Esophagus (tissue), 2 donors: ENCODE data around the gene RBMS3. TPM values are rescaled to one million over a fixed set of nuclear protein-coding genes. Genes with fewer than 3 reads are reported as not detected.

Source experiments
- H3K27ac ChIP-seq, 2 donors: one replicate each; pipeline ENCODE4 v1.5.1; 2013; ENCODE audit warnings: low read depth in 2 of 2, mild to moderate bottlenecking in 2 of 2, inconsistent platforms in 1 of 2, low read length in 1 of 2, moderate library complexity in 1 of 2
- H3K27me3 ChIP-seq, 2 donors: one replicate each; pipeline ENCODE4 v1.6.1; 2013; ENCODE audit warnings: low read length in 2 of 2, control low read depth in 1 of 2, mild to moderate bottlenecking in 1 of 2; ENCODE audit not compliant: insufficient read depth in 2 of 2, control insufficient read depth in 1 of 2
- H3K36me3 ChIP-seq, 2 donors: one replicate each; pipeline ENCODE4 v1.6.1; 2013; ENCODE audit warnings: low read length in 1 of 2; ENCODE audit not compliant: control insufficient read depth in 2 of 2, insufficient read depth in 2 of 2
- H3K4me1 ChIP-seq, 2 donors: one replicate each; pipeline ENCODE4 v1.6.1; 2013; ENCODE audit warnings: low read length in 1 of 2; ENCODE audit not compliant: control insufficient read depth in 2 of 2, insufficient read depth in 2 of 2
- H3K4me3 ChIP-seq, 2 donors: one replicate each; pipeline ENCODE4 v1.5.1; 2013; ENCODE audit warnings: low read length in 2 of 2, mild to moderate bottlenecking in 2 of 2, low read depth in 1 of 2, moderate library complexity in 1 of 2
- H3K9me3 ChIP-seq, 2 donors: one replicate each; pipeline ENCODE4 v1.6.1; 2013; ENCODE audit warnings: mild to moderate bottlenecking in 2 of 2, low read depth in 1 of 2, low read length in 1 of 2, moderate library complexity in 1 of 2; ENCODE audit not compliant: control insufficient read depth in 2 of 2, insufficient read depth in 1 of 2
- WGBS, 2 donors: extraction: QIAGEN DNeasy Blood & Tissue Kit; methylation state at CpG; one replicate each; pipeline ENCODE4 v1.1.7; 2013; 5-methylcytosine and 5-hydroxymethylcytosine counted together
- polyA plus RNA-seq, 2 donors: library from polyadenylated mRNA; stranded (reverse); fragments of 200-250 nt; gene quantifications; one replicate each; pipeline ENCODE4 v1.2.3, GENCODE V29; 2013
- donor health status: healthy with polysubstance abuse.
- donor health status: Bipolar disorder and iron deficiency.

RBMS3 gene
- polyA plus RNA-seq, 2 donors: 1.1 to 1.7 TPM

DNA sequence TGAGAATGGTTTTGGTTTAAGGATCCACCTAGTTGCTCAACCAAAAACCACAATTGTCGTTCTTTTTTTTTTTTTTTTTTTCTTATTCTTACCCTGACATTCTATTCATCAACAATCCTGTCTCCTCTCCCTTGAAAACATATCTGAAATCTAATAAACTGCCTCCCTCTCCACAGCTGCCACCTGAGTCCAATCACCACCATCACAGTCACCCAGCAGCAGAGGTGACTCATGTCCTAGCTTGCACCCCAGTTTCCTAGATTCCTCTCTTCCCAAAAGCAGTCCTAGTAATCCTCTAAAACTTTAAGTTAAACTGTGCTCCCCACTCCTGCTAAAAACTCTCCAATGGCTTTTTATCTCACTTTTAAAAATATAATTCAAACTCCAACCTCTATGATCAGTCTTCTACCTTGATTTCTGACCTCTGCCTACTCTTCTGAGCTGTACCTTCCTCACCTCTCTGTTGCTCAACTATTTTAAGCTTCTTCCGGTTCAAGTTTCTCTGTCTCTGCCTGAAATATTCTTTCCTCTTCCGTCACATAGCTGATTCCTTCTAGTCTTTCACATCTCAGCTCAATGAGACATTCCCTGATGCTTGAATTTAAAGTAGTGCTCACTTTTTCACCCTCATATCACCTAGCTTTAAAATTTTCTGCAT, 33.7 kb upstream of the RBMS3 start:
- Histone ChIP-seq H3K4me1 (no peaks in the 10 kb centered on the region), H3K36me3 (no peaks in the 10 kb centered on the region), H3K9me3 (no peaks in the 10 kb centered on the region), H3K4me3 (no peak overlapping the region), H3K27ac (no peak overlapping the region), H3K27me3 (no peaks in the 10 kb centered on the region)
- WGBS, 2 donors: 87 to 93% methylated on average over 3 of the region's 3 CpGs

DNA sequence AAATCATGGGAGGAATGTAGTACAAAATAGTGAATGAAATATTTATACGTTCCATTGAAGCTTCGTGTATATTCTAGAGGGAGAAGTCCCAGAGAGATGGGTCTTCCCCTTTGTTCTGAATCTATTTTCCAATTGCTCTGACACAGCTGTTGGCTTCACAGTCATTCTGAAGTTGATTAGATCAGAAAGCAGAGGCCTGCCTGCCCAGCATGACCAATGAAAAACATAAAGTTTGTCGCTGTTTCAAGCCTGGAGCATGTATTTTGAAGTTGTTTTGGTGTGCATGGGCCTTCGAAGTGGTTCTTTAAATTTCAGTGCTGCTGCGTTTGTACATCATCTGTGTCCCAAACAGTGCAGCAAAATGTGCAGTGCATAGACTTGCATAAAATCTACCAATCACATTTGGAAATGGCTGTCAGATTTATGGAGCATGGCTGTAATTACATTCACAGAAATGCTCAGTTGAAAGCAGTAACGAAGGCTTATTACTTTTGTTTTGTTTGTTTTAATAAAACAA, 31.0 kb upstream of the RBMS3 start:
- Histone ChIP-seq H3K27me3 (no peaks in the 10 kb centered on the region), H3K27ac (no peak overlapping the region), H3K4me3 (no peak overlapping the region), H3K9me3 (no peaks in the 10 kb centered on the region), H3K4me1 (no peaks in the 10 kb centered on the region), H3K36me3 (no peaks in the 10 kb centered on the region)
- 87 to 90% methylated on average over 6 of the region's 6 CpGs for WGBS, 2 donors

DNA sequence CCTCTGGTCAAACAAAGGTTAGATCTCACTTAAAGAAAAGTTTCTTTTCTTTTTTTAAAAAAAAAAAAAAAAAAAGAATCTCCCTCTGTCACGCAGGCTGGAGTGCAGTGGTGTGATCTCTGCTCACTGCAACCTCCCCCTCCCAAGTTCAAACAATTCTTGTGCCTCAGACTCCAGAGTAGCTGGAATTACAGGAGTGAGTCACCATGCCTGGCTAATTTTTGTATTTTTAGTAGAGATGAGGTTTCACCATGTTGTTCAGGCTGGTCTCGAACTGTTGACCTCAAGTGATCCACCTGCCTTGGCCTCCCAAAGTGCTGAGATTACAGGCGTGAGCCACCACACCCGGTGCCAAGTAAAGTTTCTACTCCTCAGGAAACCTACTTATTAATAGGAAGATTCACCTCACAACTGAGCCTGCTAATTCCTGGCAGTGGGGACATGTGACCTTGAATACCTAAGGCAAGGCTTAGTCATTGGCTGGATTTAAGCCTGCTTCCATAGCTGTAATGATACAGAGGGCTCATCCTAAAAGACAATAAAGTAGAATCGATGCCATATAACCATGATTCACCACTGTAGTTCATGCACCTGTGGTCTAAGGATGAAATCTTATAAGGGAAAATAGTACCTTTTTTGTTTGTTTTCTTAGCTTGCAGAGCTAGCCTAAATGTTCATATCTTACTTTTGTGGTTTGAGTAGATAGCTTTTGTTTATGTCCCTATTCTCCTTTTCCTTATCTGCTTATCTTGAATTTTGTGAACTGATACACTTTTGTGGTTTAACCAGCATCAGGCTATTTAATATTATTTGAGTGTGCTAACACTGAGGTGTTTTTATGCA, 24.8 kb upstream of the RBMS3 start:
- H3K9me3 ChIP-seq: no peaks in the 10 kb centered on the region
- no peak overlapping the region for H3K4me3 ChIP-seq
- no peaks in the 10 kb centered on the region for H3K27me3 ChIP-seq
- no peaks in the 10 kb centered on the region for H3K4me1 ChIP-seq
- H3K36me3 ChIP-seq: no peaks in the 10 kb centered on the region
- WGBS, 2 donors: 76 to 82% methylated on average over 5 of the region's 5 CpGs
- H3K27ac ChIP-seq: no peak overlapping the region

DNA sequence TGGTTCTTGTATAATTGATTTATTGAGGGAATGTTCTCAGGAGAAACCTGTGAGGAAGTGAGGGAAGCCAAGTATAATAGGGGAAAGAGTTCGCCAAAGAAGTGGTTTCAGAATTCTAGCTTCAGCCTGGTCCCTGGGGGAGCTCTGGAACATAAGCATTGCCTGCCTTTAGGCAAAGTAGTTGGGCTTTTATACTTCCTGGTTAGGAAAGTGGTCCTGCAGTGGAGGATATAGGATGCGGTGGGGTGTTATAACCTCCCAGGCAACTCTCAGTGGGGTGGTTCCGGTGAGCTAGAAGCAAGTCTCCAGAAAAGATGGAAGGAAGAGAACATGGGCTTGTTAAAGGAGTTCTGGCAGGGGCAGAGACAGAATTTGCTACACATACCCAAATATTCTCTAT, 22.7 kb upstream of the RBMS3 start:
- Histone ChIP-seq H3K36me3 (no peaks in the 10 kb centered on the region), H3K4me3 (no peak overlapping the region), H3K4me1 (no peaks in the 10 kb centered on the region), H3K27me3 (no peaks in the 10 kb centered on the region), H3K9me3 (no peaks in the 10 kb centered on the region), H3K27ac (no peak overlapping the region)
- WGBS, 2 donors: 95% methylated on average over 3 of the region's 3 CpGs

DNA sequence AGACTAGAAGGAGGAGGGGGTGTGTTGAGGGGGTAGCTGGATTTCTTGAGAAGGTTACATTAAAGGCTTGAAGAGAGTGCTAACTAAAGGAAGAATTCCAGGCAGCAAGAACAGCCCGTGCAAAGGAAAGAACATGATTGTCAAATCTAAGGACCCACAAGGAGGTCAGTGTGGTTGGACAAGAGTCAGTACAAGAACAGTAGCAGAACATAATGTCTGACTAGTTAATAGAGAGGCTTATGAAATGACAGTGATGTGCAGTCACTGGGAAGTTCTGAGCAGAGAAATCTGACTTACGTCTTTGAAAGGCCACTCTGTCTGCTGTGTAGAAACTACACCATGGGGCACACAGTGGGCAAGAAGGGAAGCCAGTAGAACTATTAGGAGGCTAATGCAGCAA, 19.8 kb upstream of the RBMS3 start:
- 87 to 92% methylated on average over 2 of the region's 2 CpGs for WGBS, 2 donors
- Histone ChIP-seq H3K36me3 (no peaks in the 10 kb centered on the region), H3K9me3 (no peaks in the 10 kb centered on the region), H3K4me3 (no peak overlapping the region), H3K27me3 (no peaks in the 10 kb centered on the region), H3K4me1 (no peaks in the 10 kb centered on the region), H3K27ac (no peak overlapping the region)

DNA sequence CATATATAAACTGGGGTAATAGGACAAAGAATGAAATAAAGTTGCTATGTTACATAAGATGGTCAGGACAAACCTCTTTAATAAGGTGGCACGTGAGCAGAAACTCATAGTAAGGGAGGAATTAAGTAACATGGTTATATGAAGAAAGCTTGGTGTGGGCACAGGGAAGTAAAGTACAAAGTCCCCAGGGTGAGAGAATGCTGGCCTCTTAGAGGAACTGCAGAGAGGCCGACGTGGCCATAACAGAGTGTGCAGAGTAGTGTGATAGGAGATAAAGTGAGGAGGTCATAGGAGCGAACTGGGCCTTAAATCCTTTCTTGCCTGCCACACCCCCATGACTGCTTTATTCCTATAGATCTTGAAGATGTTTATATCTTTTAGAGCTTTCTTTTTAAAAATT, 17.4 kb upstream of the RBMS3 start:
- WGBS, 2 donors: 87 to 93% methylated on average over 4 of the region's 4 CpGs

DNA sequence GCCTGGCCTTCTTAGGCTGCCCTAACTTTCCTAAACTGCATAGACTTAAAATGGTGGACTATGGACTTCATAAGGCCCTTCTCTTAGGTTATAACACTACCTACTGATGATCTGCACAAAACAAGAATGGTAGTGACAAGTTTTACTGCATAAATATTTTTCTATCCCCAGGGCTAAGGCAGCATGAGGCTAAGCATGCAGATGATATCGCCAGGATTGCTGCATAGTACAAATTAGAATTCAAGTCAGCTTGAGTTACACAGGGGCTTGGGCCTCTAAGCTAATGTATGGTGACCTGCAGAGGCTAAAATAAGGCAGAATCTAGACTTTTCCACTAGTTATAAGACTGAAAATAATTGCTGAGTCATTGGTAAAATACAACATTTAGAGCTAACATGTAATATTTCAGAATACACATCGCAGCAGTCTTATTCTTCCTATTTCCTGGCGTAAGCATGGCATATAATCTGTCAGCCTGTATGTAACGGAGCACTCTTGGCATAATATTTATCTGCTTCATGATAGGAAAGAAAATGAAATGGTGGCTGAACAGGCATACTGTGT, 15.3 kb upstream of the RBMS3 start:
- Histone ChIP-seq H3K36me3 (no peaks in the 10 kb centered on the region), H3K4me3 (no peak overlapping the region), H3K27me3 (no peaks in the 10 kb centered on the region), H3K9me3 (no peaks in the 10 kb centered on the region), H3K27ac (no peak overlapping the region), H3K4me1 (no peaks in the 10 kb centered on the region)
- WGBS, 2 donors: 92 to 94% methylated on average over 4 of the region's 4 CpGs

More for the DNA sequence above, 17.4 kb upstream of the RBMS3 start:
- no peaks in the 10 kb centered on the region for H3K27me3 ChIP-seq
- H3K36me3 ChIP-seq: no peaks in the 10 kb centered on the region
- no peaks in the 10 kb centered on the region for H3K9me3 ChIP-seq
- no peak overlapping the region for H3K4me3 ChIP-seq
- no peak overlapping the region for H3K27ac ChIP-seq
- no peaks in the 10 kb centered on the region for H3K4me1 ChIP-seq

DNA sequence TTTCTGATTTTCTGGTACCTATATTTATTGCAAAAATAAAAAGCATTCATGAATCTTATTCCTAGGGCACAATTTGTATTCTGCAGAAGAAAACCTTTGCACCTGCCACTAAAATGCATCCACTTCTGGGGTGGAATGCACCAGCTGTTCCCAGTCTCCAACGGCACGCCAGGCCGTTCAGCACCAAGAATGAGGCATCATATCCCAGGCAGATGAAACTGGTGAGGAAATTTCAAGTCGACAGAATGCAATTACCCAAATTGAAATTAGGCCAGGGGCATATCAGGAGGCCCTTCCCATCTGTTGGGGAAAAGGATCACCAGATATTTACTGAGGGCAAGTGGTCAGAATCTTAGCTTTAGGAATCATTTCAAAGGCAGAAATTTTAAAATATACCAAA, 13.6 kb upstream of the RBMS3 start:
- no peaks in the 10 kb centered on the region for H3K4me1 ChIP-seq
- H3K27ac ChIP-seq: no peak overlapping the region
- WGBS, 2 donors: 85 to 86% methylated on average over 4 of the region's 4 CpGs
- H3K27me3 ChIP-seq: no peaks in the 10 kb centered on the region
- no peaks in the 10 kb centered on the region for H3K9me3 ChIP-seq
- H3K4me3 ChIP-seq: no peak overlapping the region
- H3K36me3 ChIP-seq: no peaks in the 10 kb centered on the region

DNA sequence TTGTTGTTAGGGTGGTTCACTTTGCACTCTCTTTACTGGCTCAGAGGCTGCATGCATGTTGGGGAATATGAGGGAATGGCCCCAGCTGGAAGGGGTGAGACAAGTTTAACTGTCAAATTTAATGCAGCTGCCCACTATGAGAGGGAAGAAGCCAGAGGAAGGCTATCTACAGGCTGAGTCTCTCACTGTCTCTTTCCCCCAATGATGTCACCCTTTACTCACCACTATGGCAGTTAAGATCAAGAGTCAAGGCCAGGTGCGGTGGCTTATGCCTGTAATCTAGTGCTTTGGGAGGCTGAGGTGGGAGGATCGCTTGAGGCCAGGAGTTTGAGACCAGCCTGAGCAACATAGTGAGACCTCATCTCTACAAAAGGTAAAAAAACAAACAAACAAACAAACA, 12.2 kb upstream of the RBMS3 start:
- Histone ChIP-seq H3K27me3 (no peaks in the 10 kb centered on the region), H3K36me3 (no peaks in the 10 kb centered on the region), H3K27ac (no peak overlapping the region), H3K9me3 (no peaks in the 10 kb centered on the region), H3K4me3 (no peak overlapping the region), H3K4me1 (no peaks in the 10 kb centered on the region)
- 92 to 95% methylated on average over 2 of the region's 2 CpGs for WGBS, 2 donors
